AG04449 (cell line): ENCODE data around the gene CELSR1.

ENCODE experiments used
- CTCF ChIA-PET: fragments of 350-600 bp; formaldehyde crosslinking; extraction: SDS; loops from one replicate; lab custom pipeline; 2021; ENCODE audit warnings: antibody characterized with exemption; lab: Yijun Ruan, JAX
- POLR2A ChIA-PET: fragments of 400-600, 350-600 bp; formaldehyde crosslinking; extraction: SDS; loops from one replicate; lab custom pipeline; 2020; ENCODE audit warnings: antibody characterized with exemption, inconsistent platforms; lab: Yijun Ruan, JAX
- DNase-seq: peaks from one replicate; pipeline ENCODE4 v3.0.0-alpha.2; 2010; ENCODE audit warnings: low read depth, low spot score
- H3K4me3 ChIP-seq: 2 replicates; pipeline ENCODE4 v1.5.1; 2011; ENCODE audit warnings: low read depth, mild to moderate bottlenecking, control low read depth, low read length
- CTCF ChIP-seq: IDR thresholded peaks from one replicate; pipeline ENCODE4 v1.5.1; 2011; ENCODE audit warnings: mild to moderate bottlenecking, moderate library complexity, low read length, control low read depth, inconsistent platforms; ENCODE audit not compliant: insufficient read depth; ENCODE audit errors: missing control alignments

The CELSR1 gene

DNA sequence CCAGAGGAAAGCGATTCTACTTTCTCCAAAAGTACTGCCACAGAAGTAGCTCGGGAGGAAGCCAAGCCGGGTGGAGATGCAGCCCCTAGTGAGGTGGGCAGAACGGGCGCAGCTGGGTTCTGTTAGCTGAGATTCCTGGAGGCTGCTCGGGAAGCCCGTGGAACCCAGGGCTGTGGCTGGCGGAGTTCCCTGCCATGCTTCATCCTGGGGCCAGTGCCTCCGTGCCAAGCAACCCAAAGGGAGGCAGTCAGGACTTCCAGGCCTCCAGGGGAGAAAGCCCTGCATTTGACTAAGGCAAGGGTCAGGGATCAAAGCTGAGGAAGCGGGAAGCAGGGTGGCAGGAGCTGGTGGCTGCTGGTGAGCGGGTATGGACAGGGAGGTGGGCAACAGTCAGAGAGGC lies 208.6 kb downstream of the CELSR1 start:
- ChIA-PET POLR2A (no interaction called here), CTCF (no interaction called here)
- TF ChIP-seq CTCF, result no peak
- DNase-seq, result no peak
- no peak overlapping the region for H3K4me3 ChIP-seq

- no peak for DNase-seq
- ChIA-PET CTCF (interaction anchor here (0.8 to 1.0 kb wide), 2 partner anchors 15 to 333 kb away, joined by 3 to 4 read pairs; no protein-coding TSS in a partner anchor), POLR2A (no interaction called here)
- no peak for TF ChIP-seq CTCF
- H3K4me3 ChIP-seq, result no peak overlapping the region
Measured at GRCh38 chr22:46327691-46328465, 209.5 kb downstream of the CELSR1 start.

GRCh38 chr22:46326066-46326680 lies 211.2 kb downstream of the CELSR1 start:
- no peak overlapping the region for H3K4me3 ChIP-seq
- POLR2A ChIA-PET, result interaction anchor here (0.7 kb wide), 1 partner anchor 13 kb away, joined by 4 read pairs; no protein-coding TSS in a partner anchor
- DNase-seq, result no peak
- no peak for TF ChIP-seq CTCF
- CTCF ChIA-PET, result interaction anchor here (1.0 to 1.3 kb wide), 4 partner anchors 11 to 332 kb away, joined by 3 to 8 read pairs (median 4); no protein-coding TSS in a partner anchor

GRCh38 chr22:46323162-46323561 lies 214.3 kb downstream of the CELSR1 start:
- CTCF ChIA-PET, result interaction anchor here (1.1 to 5.6 kb wide), 3 partner anchors 11 to 329 kb away, joined by 3 to 20 read pairs (median 5); no protein-coding TSS in a partner anchor
- H3K4me3 ChIP-seq, result no peak overlapping the region
- POLR2A ChIA-PET, result no interaction called here
- no peak for TF ChIP-seq CTCF
- no peak for DNase-seq

GRCh38 chr22:46322711-46323110 lies 214.7 kb downstream of the CELSR1 start:
- ChIA-PET CTCF (interaction anchor here (1.3 to 5.6 kb wide), 3 partner anchors 11 to 328 kb away, joined by 3 to 20 read pairs (median 5); no protein-coding TSS in a partner anchor), POLR2A (no interaction called here)
- TF ChIP-seq CTCF, result no peak
- no peak overlapping the region for H3K4me3 ChIP-seq
- no peak for DNase-seq

DNA sequence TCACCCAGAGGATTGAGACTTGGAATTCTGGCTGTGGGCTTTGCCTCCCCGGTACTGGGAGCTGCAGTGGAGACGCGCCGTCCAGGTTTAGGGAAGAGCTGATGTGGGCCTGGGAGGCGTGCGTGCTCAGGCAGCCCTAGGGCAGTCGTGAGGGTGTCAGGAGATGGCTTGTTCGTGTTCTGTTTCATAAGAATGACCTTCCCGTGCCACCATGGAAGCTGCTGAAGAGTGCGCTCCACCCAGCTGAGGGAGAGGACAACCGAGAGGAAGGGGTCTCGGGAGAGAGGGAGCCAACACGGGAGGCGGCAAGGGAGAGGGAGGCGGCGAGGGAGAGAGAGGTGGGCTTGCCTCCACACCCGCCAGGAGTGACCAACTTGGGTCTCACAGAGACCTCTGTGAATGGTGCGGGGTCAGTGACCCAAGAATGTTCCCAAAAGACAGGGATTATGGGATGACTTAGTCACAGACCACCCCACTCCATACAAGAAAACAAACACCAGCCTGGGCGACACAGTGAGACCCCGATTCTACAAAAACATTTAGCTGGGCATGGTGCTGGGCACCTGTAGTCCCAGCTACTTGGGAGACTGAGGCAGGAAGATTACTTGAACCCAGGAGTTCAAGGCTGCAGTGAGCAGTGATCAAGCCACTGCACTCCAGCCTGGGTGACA lies 216.6 kb downstream of the CELSR1 start:
- POLR2A ChIA-PET, result no interaction called here
- CTCF ChIA-PET, result interaction anchor here (1.5 to 5.6 kb wide), 2 partner anchors 9 to 314 kb away, joined by 3 to 20 read pairs; no protein-coding TSS in a partner anchor
- TF ChIP-seq CTCF, result no peak
- H3K4me3 ChIP-seq, result no peak overlapping the region
- DNase-seq, result no peak
